Lung (tissue), 12 donors: Measurements from ENCODE around the gene DSN1. TPM values are rescaled to one million over a fixed set of nuclear protein-coding genes. Genes with fewer than 3 reads are reported as not detected.

Experiments used
- ATAC-seq: fragments of 200-7000 bp; cut with Tn5 transposase; one replicate; pipeline ENCODE4 v1.9.1; 2020; ENCODE audit warnings: moderate number of reproducible peaks; ENCODE audit not compliant: insufficient read depth, low FRiP score
- DNase-seq, 3 donors: peaks; one replicate each; pipeline ENCODE4 v3.0.0-alpha.2; 2013 to 2017
- H3K27ac ChIP-seq, 2 donors: one replicate each; pipeline ENCODE4 v1.5.1; 2013; ENCODE audit warnings: mild to moderate bottlenecking in 2 of 2, moderate library complexity in 2 of 2, control low read depth in 1 of 2, inconsistent platforms in 1 of 2, low read depth in 1 of 2, low read length in 1 of 2
- H3K27me3 ChIP-seq, 3 donors: one replicate each; pipeline ENCODE4 v1.5.1; 2013; ENCODE audit warnings: low read length in 2 of 3; ENCODE audit not compliant: control insufficient read depth in 3 of 3, insufficient read depth in 3 of 3
- H3K36me3 ChIP-seq, 4 donors: one replicate each; pipeline ENCODE4 v1.5.1; 2013; ENCODE audit warnings: low read length in 4 of 4, mild to moderate bottlenecking in 1 of 4, moderate library complexity in 1 of 4; ENCODE audit not compliant: control insufficient read depth in 4 of 4, insufficient read depth in 4 of 4
- H3K4me1 ChIP-seq, 5 donors: one replicate each; pipeline ENCODE4 v1.5.1; 2013; ENCODE audit warnings: low read length in 5 of 5, mild to moderate bottlenecking in 2 of 5, moderate library complexity in 1 of 5; ENCODE audit not compliant: control insufficient read depth in 5 of 5, insufficient read depth in 5 of 5
- H3K4me3 ChIP-seq: one replicate; pipeline ENCODE4 v1.5.1; 2013; ENCODE audit warnings: mild to moderate bottlenecking, control low read depth, moderate library complexity
- H3K9ac ChIP-seq, 2 donors: one replicate each; pipeline ENCODE4 v1.5.1; 2013; ENCODE audit warnings: low read length in 2 of 2, control low read depth in 1 of 2; ENCODE audit not compliant: insufficient read depth in 1 of 2
- H3K9me3 ChIP-seq, 4 donors: one replicate each; pipeline ENCODE4 v1.5.1; 2013; ENCODE audit warnings: low read length in 3 of 4, mild to moderate bottlenecking in 1 of 4, moderate library complexity in 1 of 4; ENCODE audit not compliant: control insufficient read depth in 4 of 4, insufficient read depth in 3 of 4
- WGBS, 2 donors: extraction: QIAGEN DNeasy Blood & Tissue Kit; methylation state at CpG; one replicate each; pipeline ENCODE4 v1.1.7; 2013; 5-methylcytosine and 5-hydroxymethylcytosine counted together
- polyA plus RNA-seq, 2 donors: library from polyadenylated mRNA; stranded (reverse); fragments of 200-250 nt; gene quantifications; one replicate each; pipeline ENCODE4 v1.2.1, GENCODE V29; 2013
- total RNA-seq, 2 donors: library from RNA; depleted of rRNA in 1 of 2; stranded (reverse); fragments of >200 nt in 1 of 2; gene quantifications; one replicate each; pipeline ENCODE4 v1.2.1, GENCODE V29; 2014 to 2021
- TF ChIP-seq, protein P1 (sequence below): IDR thresholded peaks from 2 replicates; pipeline ENCODE4 v1.5.1; 2012; ENCODE audit warnings: mild to moderate bottlenecking; ENCODE audit errors: control extremely low read depth, extremely low read depth
- donor health status: control.
- donor health status: control.
- donor health status: Bipolar disorder and iron deficiency.
- donor health status: healthy.
- donor health status: DM: yes; HTN: yes; CAD: no.

Gene DSN1
- total and polyA plus RNA-seq, 4 donors, result 5.8 to 11.0 (median 9.7) TPM

DNA sequence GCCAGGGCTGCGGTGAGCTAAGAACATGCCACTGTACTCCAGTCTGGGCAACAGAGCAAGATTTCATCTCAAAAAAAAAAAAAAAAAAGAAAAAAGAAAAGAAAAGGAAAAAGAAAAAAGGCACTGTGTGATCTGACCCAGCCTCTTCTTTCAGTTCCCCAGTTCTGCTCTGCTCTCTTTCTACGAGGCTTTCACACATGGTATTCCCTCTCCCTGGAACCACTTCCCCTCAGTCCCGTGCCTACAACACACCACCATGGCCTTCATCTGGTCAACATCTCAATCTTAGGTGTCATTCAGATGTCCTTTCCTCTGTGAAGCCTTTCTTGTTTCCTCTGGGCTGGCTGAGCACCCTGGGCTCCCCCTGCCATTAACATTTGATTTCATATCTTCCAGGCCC is 2.3 kb upstream of the DSN1 start:
- no peak overlapping the region for H3K4me3 ChIP-seq
- DNase-seq (no peak), ATAC-seq (no peak)
- no peak overlapping the region for H3K9ac ChIP-seq
- 69 to 72% methylated on average over 3 of the region's 3 CpGs for WGBS, 2 donors
- TF ChIP-seq, protein P1, sequence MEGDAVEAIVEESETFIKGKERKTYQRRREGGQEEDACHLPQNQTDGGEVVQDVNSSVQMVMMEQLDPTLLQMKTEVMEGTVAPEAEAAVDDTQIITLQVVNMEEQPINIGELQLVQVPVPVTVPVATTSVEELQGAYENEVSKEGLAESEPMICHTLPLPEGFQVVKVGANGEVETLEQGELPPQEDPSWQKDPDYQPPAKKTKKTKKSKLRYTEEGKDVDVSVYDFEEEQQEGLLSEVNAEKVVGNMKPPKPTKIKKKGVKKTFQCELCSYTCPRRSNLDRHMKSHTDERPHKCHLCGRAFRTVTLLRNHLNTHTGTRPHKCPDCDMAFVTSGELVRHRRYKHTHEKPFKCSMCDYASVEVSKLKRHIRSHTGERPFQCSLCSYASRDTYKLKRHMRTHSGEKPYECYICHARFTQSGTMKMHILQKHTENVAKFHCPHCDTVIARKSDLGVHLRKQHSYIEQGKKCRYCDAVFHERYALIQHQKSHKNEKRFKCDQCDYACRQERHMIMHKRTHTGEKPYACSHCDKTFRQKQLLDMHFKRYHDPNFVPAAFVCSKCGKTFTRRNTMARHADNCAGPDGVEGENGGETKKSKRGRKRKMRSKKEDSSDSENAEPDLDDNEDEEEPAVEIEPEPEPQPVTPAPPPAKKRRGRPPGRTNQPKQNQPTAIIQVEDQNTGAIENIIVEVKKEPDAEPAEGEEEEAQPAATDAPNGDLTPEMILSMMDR, result no peak
- no peaks in the 10 kb centered on the region for H3K27me3 ChIP-seq
- H3K27ac ChIP-seq, result no peak overlapping the region
- H3K4me1 ChIP-seq, result peaks cover 0 to 28% (median 8%) of the 10 kb centered on the region in 5 donors
- peaks cover 0 to 7% (median 0%) of the 10 kb centered on the region in 4 donors for H3K36me3 ChIP-seq
- H3K9me3 ChIP-seq, result no peaks in the 10 kb centered on the region

DNA sequence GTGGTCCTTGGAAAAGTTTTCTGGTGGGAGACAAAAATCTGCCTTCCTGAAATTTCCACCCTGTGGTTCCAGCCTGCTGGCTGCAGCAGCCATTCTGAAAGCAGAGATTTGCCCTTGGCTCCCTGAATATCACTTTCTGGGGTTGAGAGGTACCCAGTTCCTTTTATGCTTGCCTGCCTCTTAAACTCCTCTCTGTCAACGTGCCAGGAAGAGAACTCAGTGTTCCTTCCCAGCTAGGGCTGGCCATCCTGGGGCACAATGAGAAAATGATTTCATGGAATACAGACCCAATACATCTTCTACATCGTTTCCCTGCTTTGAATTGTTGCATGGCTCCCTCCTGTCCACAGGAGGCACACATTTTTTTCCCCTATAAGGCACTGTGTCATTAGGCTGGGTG is 1.6 kb upstream of the DSN1 start:
- Histone ChIP-seq H3K4me1 (peaks cover 0 to 28% (median 8%) of the 10 kb centered on the region in 5 donors), H3K27ac (peak overlapping the region in 1 of 2 donors; percentile 37), H3K4me3 (no peak overlapping the region), H3K9me3 (no peaks in the 10 kb centered on the region), H3K9ac (no peak overlapping the region), H3K36me3 (peaks cover 0 to 3% (median 0%) of the 10 kb centered on the region in 4 donors), H3K27me3 (no peaks in the 10 kb centered on the region)
- DNase-seq (no peak), ATAC-seq (no peak)
- TF ChIP-seq, protein P1, result no peak
- WGBS, 2 donors, result 66 to 78% methylated on average over 2 of the region's 2 CpGs

DNA sequence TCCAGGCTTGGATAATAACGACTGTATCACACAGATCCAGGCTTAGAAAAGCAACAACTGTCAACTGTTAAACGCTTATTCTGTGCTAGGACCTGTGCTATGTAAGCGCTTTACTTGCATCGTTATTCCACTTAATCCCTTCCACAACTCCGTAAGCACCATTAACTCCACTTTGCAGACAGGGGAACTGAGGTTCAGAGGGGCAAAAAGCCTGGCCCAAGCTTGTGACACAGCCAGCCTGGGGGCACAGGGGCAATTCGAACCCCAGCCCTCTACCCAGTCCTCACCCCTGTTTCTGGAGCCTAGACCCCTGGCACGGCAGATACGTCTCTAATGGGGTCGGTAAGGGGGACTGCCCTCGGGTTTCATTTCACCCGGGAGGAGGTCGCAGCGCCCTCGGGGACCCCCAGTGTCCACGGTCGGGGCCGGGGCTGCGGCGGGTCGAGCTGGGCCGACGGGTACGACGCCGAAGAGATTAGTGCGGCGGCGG is 411 bp downstream of the DSN1 start:
- H3K27ac ChIP-seq, result peak overlapping the region; percentile 59 to 98
- no peaks in the 10 kb centered on the region for H3K36me3 ChIP-seq
- H3K9ac ChIP-seq, result peak overlapping the region; percentile 77
- DNase-seq (peak in 1 of 3 donors; percentile 19), ATAC-seq (peak; percentile 8)
- WGBS, 2 donors, result 2 to 3% methylated on average over 28 of the region's 28 CpGs
- peak overlapping the region; percentile 65 for H3K4me3 ChIP-seq
- H3K9me3 ChIP-seq, result no peaks in the 10 kb centered on the region
- peaks cover 0 to 27% (median 8%) of the 10 kb centered on the region in 5 donors for H3K4me1 ChIP-seq
- TF ChIP-seq, protein P1, result no peak
- H3K27me3 ChIP-seq, result no peaks in the 10 kb centered on the region

DNA sequence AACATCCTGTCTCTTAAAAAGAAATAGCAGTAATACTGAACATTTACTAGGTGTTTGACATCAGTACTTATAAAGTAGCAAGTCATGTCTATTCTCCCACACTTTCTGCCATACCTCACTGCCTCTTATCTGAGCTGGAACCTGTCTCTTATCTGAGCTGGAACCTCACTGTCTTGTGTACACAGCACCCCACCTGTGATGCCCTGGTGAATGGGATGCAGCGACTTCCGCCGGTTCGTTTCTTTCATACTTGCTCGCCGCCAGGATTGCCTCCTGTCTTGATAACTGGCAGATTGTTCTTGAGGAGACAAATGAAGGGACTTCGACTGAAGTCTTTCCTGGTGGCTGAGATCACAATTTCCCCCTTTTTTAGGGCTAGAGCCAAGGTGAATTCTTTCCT is 2.9 kb downstream of the DSN1 start:
- Histone ChIP-seq H3K36me3 (peaks cover 0 to 2% (median 0%) of the 10 kb centered on the region in 4 donors), H3K27me3 (no peaks in the 10 kb centered on the region), H3K4me3 (no peak overlapping the region), H3K27ac (no peak overlapping the region), H3K9ac (no peak overlapping the region), H3K4me1 (peaks cover 0 to 12% (median 2%) of the 10 kb centered on the region in 5 donors), H3K9me3 (no peaks in the 10 kb centered on the region)
- ATAC-seq (no peak), DNase-seq (no peak)
- TF ChIP-seq, protein P1, result no peak
- WGBS, 2 donors, result 80 to 89% methylated on average over 7 of the region's 7 CpGs
